ENCODE data around the gene COPA.

COPA gene

GRCh38 chr1:160362168-160362957, 19.3 kb upstream of the COPA start:
- DNase-seq = no peak

GRCh38 chr1:160361814-160362167, 18.7 kb upstream of the COPA start:
- DNase-seq = no peak

GRCh38 chr1:160361199-160361598, 18.1 kb upstream of the COPA start:
- no peak for DNase-seq

DNA sequence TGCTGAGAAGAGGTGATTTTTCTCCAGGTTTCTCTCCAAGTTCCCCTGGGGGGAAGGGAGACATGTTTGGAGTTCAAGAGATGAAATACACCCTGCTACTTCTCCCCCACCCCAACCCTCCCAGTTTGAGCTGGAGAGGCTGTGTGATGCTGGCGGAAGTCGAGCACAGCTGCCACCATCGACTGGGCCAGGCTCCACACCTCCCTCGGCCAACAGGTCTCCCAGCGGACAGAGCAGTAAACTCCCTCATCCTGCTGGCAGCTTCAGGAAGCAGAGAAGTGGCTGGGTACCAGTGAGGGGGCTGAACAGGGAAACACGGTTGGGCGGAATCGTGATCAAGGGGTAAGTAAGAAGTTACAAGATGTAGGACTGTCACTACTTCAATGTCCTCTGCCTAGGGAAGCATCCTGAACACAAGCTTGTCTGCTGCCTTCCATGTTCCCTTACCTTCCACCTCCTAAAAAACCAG, 17.2 kb upstream of the COPA start:
- no peak for DNase-seq

DNA sequence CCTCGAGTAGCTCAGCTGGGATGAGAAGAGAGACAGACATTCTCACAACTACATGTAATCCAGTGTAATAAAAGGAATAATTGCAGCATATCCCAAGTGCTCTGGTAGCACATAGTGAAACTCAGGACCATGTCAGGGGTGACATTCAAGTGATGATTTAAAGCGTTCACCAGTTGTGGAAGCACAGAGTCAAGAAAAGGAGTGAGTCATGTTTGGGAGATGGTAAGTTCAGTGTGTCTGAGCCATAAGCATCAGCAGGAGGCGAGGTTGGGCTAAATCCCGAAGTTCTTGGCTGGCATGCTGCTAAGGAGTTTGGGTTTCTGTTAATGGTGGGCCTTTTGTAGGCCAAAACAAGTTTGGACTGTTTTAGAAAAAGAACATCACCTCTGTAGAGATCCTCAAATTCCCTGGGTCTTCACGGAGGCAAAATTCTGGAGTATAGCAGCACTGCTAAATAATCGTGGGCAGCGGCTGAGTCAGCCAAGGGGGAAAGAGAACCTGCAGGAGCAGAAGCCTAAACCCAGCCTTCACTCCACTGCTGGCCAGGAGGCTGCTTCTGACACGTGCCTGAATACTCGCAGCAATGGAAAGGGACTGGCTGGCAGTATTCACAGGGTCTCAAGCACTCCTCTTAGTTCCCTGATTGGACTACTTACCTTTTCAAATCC, 16.6 kb upstream of the COPA start:
- DNase-seq = no peak

DNA sequence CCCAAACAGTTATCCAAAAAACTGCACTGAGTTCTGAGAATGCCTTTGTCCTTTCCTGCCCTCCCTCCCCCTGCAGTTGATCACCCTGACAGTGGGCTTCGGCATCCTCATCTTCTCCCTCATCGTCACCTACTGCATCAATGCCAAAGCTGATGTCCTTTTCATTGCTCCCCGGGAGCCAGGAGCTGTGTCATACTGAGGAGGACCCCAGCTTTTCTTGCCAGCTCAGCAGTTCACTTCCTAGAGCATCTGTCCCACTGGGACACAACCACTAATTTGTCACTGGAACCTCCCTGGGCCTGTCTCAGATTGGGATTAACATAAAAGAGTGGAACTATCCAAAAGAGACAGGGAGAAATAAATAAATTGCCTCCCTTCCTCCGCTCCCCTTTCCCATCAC, 15.0 kb upstream of the COPA start:
- DNase-seq = no peak

DNA sequence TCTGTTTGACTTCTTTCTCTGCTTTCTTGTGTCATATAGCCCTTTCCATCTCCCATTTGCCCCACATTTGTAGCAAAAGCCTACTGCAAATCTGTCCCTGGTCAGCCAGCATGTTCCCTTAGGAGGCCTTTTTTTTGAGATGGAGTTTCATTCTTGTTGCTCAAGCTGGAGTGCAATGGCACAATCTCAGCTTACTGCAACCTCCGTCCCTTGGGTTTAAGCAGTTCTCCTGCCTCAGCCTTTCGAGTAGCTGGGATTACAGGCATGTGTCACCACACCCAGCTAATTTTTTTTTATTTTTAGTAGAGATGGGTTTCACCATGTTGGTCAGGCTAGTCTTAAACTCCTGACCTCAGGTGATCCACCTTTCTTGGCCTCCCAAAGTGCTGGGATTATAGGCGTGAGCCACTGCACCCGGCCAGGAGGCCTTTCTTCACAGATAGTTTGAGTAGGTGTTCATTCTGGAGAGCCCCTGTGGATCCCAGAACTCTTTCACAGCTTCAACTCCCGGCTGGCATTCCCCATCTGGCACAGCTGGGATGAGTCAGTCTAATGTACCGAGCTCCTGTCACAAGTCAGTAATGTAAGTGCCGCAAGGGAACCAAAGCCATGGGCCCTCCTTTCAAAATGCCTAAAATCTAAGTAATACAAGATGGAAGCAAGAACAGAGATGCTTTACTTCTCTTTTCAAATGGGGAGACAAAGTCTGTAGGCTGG, 14.4 kb upstream of the COPA start:
- DNase-seq = no peak

DNA sequence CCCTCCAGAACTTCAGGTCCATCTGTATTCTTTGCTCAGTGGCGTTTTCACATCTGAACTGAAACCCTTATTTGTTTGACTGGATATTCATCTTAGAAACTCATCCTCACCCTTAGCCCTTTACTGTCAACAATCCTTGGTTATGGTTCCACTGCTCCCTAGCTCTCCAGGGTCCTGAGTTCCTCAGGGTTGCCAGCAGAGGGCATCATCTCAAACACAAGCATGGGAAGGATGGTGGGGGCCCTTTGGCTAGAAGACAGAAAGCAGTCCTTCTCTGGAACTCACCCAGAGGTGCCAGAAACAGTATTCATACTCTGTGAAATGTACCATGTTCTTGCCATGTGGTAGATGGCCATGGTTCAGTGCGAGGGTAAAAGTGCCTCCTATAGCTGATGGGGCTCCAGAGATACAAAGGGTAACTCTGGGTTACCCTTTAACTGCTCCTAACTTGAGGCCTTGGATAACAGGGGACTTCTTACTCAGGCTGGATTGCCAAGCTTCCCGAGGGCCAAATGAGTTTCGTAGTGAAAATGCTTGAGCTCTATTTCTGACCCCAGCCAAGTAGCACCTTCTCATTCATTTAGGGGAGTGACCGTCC, 11.4 kb upstream of the COPA start:
- DNase-seq = peak; percentile 10

DNA sequence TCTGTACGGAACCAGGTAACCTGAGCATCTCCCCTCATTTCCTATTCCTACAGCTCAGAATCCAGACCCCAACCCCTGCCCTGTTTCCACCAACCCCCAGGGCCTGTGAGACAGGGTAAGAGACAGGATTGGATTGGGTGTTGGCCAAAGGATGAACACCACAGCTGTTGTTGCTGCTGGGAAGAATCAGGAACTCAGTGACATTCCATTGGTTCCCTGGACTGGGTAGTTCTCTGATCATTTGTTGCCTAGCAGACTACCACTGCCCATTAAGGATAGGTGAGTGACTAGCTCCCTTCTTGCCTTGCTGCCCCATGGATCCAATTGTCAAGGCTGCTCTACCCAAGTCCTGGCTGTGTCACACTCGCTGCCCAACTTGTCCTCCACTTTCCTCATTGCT, 10.2 kb upstream of the COPA start:
- no peak for DNase-seq

DNA sequence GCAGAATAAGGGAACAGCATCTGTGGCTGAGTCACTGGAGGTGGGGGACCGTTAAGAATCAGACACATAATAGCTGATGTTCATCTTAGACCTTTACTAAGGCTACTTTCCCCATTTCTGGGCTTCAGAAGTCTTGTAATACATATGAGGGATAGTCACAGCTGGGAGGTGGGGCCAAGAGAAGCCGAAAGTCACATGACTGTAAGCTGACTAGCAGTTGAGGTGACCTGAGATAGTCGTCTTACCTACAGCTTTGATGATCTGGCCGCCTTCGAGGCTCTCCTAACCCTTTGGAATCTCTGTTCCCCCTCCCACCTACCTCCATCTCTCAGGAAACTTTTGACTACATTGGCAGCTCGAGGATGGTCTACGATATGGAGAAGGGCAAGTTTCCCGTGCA, 9.5 kb upstream of the COPA start:
- no peak for DNase-seq

GRCh38 chr1:160351629-160352028, 8.6 kb upstream of the COPA start:
- DNase-seq = no peak

- no peak for DNase-seq
These were observed 3.9 kb upstream of the COPA start for GRCh38 chr1:160346958-160347357.

- DNase-seq = no peak
These were observed 3.4 kb upstream of the COPA start for GRCh38 chr1:160346463-160346862.

DNA sequence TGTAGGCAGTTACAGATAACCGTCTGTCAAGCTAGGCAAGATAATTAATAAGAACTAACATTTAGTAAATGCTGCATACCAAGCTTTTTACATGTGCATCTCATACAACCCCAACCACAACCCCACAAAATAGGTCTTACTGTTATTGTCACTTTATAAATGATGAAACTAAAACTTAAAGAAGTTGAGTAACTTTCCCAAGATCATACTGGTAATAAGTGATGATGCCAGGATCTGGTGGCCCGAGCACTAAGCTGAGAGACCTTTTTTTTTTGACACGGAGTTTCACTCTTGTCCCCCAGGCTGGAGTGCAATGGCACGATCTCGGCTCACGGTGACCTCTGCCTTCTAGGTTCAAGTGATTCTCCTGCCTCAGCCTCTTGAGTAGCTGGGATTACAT, 1.9 kb upstream of the COPA start:
- no peak for DNase-seq

DNA sequence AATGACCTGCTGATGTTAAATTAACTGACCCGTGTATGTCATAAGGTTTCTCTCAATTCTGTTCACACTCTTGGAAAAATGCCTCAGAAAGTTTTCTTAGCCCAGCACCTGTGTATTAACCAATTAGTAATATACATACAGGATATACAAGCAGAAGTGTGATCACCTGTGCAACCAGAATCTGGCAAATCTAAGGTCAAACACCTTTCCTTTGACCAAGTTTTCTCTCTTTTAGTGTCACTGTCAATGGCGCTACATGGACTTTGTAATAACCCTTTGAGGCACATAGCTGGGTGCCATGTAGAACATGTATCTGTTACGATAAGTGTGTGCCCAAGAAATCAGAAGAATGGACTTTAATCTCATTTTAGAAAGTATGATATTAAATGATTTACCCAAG, 1.2 kb upstream of the COPA start:
- DNase-seq = no peak

- DNase-seq = no peak
These were observed 524 bp downstream of the COPA start for GRCh38 chr1:160342526-160342925.

DNA sequence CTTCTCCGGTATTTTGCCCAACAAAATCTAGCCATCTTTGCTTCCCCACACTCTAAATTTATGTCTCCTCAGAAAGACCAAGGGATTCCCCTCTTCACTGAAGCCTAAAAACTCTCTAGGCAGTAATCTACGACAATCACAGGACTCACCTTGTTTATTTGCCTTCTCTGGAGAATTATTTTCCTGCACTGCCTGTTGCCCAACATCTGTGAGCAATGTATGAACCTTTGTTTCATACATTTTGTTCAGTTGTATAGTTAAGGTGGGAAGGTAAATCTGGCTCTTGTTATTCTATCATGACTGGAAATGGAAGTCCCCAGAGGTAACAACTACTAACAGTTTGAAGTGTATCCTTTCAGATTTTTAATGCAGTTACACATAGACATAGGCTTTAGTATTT, 2.2 kb downstream of the COPA start:
- DNase-seq = no peak

GRCh38 chr1:160340146-160340545, 2.9 kb downstream of the COPA start:
- DNase-seq = no peak

- no peak for DNase-seq
These were observed 4.5 kb downstream of the COPA start for GRCh38 chr1:160338580-160338979.

- no peak for DNase-seq
These were observed 10.5 kb downstream of the COPA start for GRCh38 chr1:160332516-160332915.

- no peak for DNase-seq
These were observed 12.9 kb downstream of the COPA start for GRCh38 chr1:160330119-160330518.

- peak; percentile 21 for DNase-seq
These were observed 14.9 kb downstream of the COPA start for GRCh38 chr1:160328184-160328583.

GRCh38 chr1:160326418-160326817, 16.6 kb downstream of the COPA start:
- DNase-seq = no peak

GRCh38 chr1:160325252-160325651, 17.8 kb downstream of the COPA start:
- DNase-seq = peak; percentile 99
